Omental fat pad (tissue), 4 donors: ENCODE data around the gene SLC38A10. TPM values are rescaled to one million over a fixed set of nuclear protein-coding genes. Genes with fewer than 3 reads are reported as not detected.

Experiments used
- ATAC-seq: fragments of 150-250 bp; one replicate; pipeline ENCODE4 v1.9.1; 2016; ENCODE audit warnings: mild to moderate bottlenecking, moderate library complexity; ENCODE audit not compliant: low FRiP score
- DNase-seq: peaks from one replicate; pipeline ENCODE4 v3.0.0-alpha.2; 2019; ENCODE audit warnings: low spot score
- CTCF ChIP-seq, 3 donors: fragments of 450-650 bp; IDR thresholded peaks; one replicate each; pipeline ENCODE4 v1.5.1; 2016 to 2017; ENCODE audit warnings: antibody characterized with exemption in 3 of 3, mild to moderate bottlenecking in 3 of 3, moderate library complexity in 2 of 3
- total RNA-seq, 4 donors: library from RNA; depleted of rRNA; stranded (reverse); fragments of >200 nt; gene quantifications; one replicate each; pipeline ENCODE4 v1.1.0, GENCODE V29; 2016

Gene SLC38A10
- total RNA-seq, 4 donors from 2014 or later, result 61.2 to 126 (median 75.6) TPM

GRCh38 chr17:81295676-81296381 lies 722 bp upstream of the SLC38A10 start:
- DNase-seq, result no peak
- peak; percentile 22 for ATAC-seq
- TF ChIP-seq CTCF (IDR thresholded peaks at IDR 0.05), result no peak

DNA sequence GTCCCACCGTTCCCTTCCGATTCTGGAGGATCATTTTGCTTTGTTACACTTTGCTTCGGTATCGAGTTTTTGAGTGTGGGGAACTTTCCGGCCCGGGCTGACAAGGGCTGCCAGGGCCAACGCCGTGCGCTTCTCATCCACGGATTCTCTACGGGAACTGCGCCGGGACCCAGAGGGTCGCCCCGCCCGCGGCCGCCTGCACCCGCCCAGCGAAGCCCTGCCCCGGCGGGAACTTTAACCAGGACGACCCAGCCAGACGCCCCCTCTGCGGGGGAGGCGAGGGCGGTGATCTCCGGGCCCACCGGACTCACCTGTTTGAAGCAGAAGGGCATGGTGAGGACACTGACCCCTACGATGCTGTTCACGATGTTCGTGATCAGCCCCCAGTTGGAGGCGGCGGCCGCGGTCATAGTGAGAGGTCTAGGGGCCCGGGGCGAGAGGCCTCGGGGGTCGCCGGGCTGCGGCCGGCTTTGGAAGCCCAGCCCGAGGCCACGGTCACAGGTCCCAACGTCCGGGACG lies 536 bp downstream of the SLC38A10 start:
- no peak for DNase-seq
- TF ChIP-seq CTCF (IDR thresholded peaks at IDR 0.05), result no peak
- ATAC-seq, result peak; percentile 21

- no peak for ATAC-seq
- no peak for DNase-seq
- TF ChIP-seq CTCF (IDR thresholded peaks at IDR 0.05), result no peak
Observed at GRCh38 chr17:81292450-81292849, 2.7 kb downstream of the SLC38A10 start.

DNA sequence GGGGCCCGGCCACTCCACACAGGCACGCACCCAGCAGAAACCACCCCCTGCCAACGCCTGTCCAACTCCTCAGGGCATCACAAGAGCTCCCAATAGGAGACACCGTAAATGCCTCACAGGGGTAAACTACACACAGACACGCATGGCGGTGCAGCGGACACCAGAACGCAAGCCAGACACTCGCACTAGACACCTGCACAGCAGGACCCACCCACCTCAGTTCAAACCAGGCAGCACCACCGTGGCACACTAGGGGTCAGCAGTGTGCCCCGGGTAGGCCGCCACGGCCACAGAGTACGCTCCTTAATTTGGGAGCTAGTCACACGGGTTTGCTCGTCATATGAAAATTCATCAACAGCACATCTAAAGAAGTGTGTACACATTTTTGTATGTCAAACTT lies 3.4 kb downstream of the SLC38A10 start:
- DNase-seq, result no peak
- ATAC-seq, result peak; percentile 70
- TF ChIP-seq CTCF (IDR thresholded peaks at IDR 0.05), result peak in 1 of 3 donors; percentile 57

- no peak for ATAC-seq
- no peak for TF ChIP-seq CTCF (IDR thresholded peaks at IDR 0.05)
- no peak for DNase-seq
Observed at GRCh38 chr17:81290230-81290629, 4.9 kb downstream of the SLC38A10 start.

DNA sequence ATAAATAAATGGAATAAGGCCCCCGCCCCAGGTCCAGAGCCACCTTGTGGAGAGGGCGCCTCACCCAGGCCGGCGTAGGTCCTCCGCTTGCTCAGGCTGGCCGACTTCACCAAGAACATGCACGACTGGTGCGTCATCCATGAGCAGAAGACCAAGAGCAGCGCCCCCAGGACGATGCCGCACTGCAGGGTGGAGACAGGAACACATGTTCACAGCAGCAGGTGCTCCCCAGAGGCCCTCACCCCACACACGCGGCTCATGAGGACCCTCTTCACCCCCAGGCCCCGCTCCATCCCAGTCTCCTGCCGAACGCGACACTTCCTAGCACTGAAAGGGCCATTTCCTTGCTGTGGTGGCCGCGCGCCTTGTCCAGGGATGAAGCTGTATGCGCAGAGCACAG lies 5.5 kb downstream of the SLC38A10 start:
- TF ChIP-seq CTCF (IDR thresholded peaks at IDR 0.05), result no peak
- ATAC-seq (no peak), DNase-seq (no peak)

DNA sequence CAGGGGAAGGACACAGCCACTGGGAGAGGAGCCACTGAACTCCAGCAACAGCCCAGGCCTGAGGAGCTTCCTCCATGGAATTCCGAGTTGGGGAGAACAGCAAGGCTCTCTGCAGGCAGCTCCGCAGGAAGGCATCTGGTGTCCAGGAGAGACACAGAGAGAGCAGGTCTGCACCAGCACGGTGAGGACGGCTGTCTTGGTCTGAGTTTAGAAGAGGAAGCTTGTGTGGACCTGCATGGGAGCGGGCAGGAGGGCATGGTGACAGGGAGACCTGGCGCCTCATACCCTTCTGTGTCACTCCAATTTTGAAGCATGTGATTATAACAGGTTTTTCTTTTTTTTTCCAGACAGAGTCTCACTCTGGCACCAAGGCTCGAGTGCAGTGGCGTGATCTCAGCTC lies 6.4 kb downstream of the SLC38A10 start:
- no peak for TF ChIP-seq CTCF (IDR thresholded peaks at IDR 0.05)
- DNase-seq, result no peak
- no peak for ATAC-seq
